ENCODE results near the gene ISOC1.

- TF ChIP-seq CTCF (IDR thresholded peaks at IDR 0.05): no peak
- TF ChIP-seq EZH2 (IDR thresholded peaks at IDR 0.05; ENCODE audit: borderline replicate concordance, insufficient read depth, low read depth, low read length, poor library complexity, severe bottlenecking): no peak
These were observed 39.0 kb downstream of the ISOC1 start for GRCh38 chr5:129133553-129133952.
